Erythroblast (primary cell): ENCODE results near the gene IL18RAP.

Experiments
- GATA1 ChIP-seq: IDR thresholded peaks from 2 replicates; pipeline ENCODE4 v1.6.1; 2011; ENCODE audit warnings: low read depth, mild to moderate bottlenecking, control low read depth, low read length, moderate library complexity
- POLR2A ChIP-seq: IDR thresholded peaks from 2 replicates; pipeline ENCODE4 v1.6.1; 2011; ENCODE audit warnings: mild to moderate bottlenecking, low read length

DNA sequence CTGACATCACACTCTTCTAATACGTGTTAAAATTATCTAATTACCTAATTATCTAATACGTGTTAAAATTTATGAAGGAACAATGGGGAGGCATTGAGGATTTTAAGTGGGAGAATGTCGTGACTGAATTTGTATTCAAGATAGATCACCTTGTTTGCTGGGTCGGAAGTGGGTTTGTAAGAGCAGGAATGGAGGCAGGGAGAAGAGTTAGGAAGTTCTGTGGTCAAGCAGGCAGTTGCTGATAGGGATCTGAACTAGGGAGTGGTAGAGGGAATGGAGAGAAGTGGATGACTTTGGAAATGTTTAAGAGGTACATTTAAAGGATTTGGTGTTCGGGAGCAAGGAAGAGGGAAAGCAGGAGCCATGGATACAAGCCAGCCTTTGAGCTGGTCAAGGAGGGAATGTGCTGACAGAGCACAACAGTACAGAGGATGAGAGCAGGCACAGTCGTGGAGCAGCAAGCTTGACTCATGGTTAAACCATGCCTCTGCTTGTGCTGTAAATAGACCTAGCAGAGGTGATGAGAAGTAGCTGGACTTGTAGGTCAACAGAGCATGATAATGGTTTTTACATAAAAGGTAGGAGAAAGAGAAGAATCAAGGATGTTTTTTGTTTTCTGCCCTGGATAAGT, 16.2 kb downstream of the IL18RAP start:
- TF ChIP-seq POLR2A (no peak), GATA1 (no peak)
